ENCODE results near the gene MBD5.

Gene MBD5

GRCh38 chr2:148557844-148558436 lies 537.0 kb downstream of the MBD5 start:
- DNase-seq: no peak

DNA sequence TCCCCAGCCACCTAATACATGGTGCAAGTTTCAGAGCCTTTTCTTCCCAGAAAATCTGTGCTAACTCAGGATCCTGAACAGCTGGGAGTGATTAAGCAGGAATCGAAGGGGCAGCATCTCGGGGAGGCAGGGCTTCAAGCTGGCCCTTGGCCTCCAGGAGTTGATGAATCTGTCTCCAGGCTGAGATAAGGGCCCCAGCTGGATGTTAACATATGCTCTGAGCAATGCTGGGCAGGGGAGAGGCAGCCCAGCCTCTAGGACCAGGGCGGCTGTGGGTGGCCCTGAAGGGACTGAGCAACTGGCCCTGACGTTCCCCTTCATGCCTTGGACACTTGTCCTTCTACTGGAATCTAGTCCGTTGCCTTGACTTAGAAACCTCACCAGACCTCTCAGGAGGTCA lies 539.6 kb downstream of the MBD5 start:
- DNase-seq: no peak

DNA sequence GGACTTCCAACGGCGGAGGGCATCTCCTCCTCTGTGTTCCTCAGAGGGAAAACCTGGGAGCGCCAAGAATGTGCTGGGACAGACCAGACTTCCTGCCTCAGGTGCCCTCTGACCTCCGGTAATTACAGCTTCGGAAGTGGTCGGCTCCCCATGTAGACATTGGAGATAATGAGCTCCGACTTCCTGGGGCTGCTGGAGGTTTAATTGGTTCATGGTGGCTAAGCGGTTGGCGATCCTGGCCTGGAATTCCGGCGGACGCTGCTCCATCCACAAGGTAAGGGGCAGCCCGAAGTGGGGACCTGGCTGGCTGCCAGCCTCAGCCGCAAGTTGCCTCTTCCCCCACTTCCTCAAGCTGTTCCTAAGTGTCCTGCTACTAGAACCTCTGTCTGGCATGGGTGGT lies 540.5 kb downstream of the MBD5 start:
- no peak for DNase-seq

- no peak for DNase-seq
These were observed 544.5 kb downstream of the MBD5 start for GRCh38 chr2:148565272-148565894.
